ENCODE results near the gene REXO4.

The REXO4 gene

DNA sequence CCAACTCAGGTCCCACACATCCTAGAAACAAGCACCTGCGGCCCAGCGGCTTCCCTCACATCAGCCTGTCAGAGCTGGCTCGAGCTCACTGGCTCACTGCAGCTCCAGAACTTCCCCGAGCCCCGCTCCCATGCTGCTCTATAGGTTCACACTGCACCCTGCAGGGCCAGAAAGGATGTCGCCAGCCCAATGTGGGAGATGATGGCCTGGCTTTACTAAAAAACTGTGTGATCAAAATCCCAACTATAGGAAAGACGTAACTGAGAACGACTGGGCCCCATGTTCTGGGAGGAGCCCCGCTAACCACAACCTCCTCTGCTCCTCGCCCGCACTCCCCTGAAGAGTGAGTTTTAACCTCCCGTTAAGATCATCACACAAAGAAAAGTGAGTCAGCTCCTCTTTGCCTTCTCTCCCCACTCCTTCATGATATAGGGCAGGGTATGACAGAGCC is 46.5 kb downstream of the REXO4 start:
- Histone ChIP-seq H3K27ac (ENCODE audit: low read depth, low read length) (no peak overlapping the region), H3K9me3 (ENCODE audit: low read length) (no peaks in the 10 kb centered on the region), H3K4me1 (ENCODE audit: insufficient read depth, low read length) (peaks cover 56% of the 10 kb centered on the region), H3K9ac (ENCODE audit: low read length) (no peak overlapping the region), H3K36me3 (ENCODE audit: insufficient read depth, low read length) (peaks cover 30% of the 10 kb centered on the region), H3K27me3 (ENCODE audit: control insufficient read depth in 1 of 2, insufficient read depth in 2 of 2, low read length in 2 of 2) (no peaks in the 10 kb centered on the region), H3K4me3 (ENCODE audit: low read depth in 1 of 2, low read length in 2 of 2) (no peak overlapping the region)

GRCh38 chr9:133370685-133371084 is 47.1 kb downstream of the REXO4 start:
- peaks cover 56% of the 10 kb centered on the region for H3K4me1 ChIP-seq (ENCODE audit: insufficient read depth, low read length)
- no peak overlapping the region for H3K4me3 ChIP-seq (ENCODE audit: low read depth in 1 of 2, low read length in 2 of 2)
- no peak overlapping the region for H3K27ac ChIP-seq (ENCODE audit: low read depth, low read length)
- peaks cover 36% of the 10 kb centered on the region for H3K36me3 ChIP-seq (ENCODE audit: insufficient read depth, low read length)
- no peaks in the 10 kb centered on the region for H3K27me3 ChIP-seq (ENCODE audit: control insufficient read depth in 1 of 2, insufficient read depth in 2 of 2, low read length in 2 of 2)
- no peak overlapping the region for H3K9ac ChIP-seq (ENCODE audit: low read length)
- no peaks in the 10 kb centered on the region for H3K9me3 ChIP-seq (ENCODE audit: low read length)

DNA sequence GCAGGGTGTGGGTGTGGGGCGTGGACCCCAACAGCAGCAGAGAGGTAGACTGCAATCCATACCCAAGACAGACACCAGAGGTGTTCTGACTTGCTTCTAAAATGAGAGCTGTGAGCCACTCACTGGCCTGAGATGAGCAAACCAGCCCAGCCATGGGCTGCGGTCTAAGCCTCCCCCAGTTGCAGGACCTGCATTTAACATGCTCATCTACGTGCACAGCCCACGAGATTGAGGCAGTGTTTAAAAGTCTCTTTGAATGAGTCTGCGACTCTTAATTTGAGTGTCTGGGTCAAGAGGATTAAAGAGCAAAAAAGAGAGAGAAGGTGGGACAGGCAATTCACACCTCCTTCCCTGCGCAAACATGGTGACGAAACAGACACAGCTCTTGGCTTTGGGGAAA is 47.9 kb downstream of the REXO4 start:
- Histone ChIP-seq H3K27ac (ENCODE audit: low read depth, low read length) (no peak overlapping the region), H3K9me3 (ENCODE audit: low read length) (no peaks in the 10 kb centered on the region), H3K36me3 (ENCODE audit: insufficient read depth, low read length) (peaks cover 39% of the 10 kb centered on the region), H3K27me3 (ENCODE audit: control insufficient read depth in 1 of 2, insufficient read depth in 2 of 2, low read length in 2 of 2) (no peaks in the 10 kb centered on the region), H3K4me3 (ENCODE audit: low read depth in 1 of 2, low read length in 2 of 2) (no peak overlapping the region), H3K4me1 (ENCODE audit: insufficient read depth, low read length) (peaks cover 54% of the 10 kb centered on the region), H3K9ac (ENCODE audit: low read length) (no peak overlapping the region)

- Histone ChIP-seq H3K27ac (ENCODE audit: low read depth, low read length) (no peak overlapping the region), H3K9ac (ENCODE audit: low read length) (no peak overlapping the region), H3K27me3 (ENCODE audit: control insufficient read depth in 1 of 2, insufficient read depth in 2 of 2, low read length in 2 of 2) (no peaks in the 10 kb centered on the region), H3K9me3 (ENCODE audit: low read length) (no peaks in the 10 kb centered on the region), H3K4me1 (ENCODE audit: insufficient read depth, low read length) (peaks cover 49% of the 10 kb centered on the region), H3K4me3 (ENCODE audit: low read depth in 1 of 2, low read length in 2 of 2) (no peak overlapping the region), H3K36me3 (ENCODE audit: insufficient read depth, low read length) (peaks cover 39% of the 10 kb centered on the region)
Measured at GRCh38 chr9:133369422-133369821, 48.4 kb downstream of the REXO4 start.

DNA sequence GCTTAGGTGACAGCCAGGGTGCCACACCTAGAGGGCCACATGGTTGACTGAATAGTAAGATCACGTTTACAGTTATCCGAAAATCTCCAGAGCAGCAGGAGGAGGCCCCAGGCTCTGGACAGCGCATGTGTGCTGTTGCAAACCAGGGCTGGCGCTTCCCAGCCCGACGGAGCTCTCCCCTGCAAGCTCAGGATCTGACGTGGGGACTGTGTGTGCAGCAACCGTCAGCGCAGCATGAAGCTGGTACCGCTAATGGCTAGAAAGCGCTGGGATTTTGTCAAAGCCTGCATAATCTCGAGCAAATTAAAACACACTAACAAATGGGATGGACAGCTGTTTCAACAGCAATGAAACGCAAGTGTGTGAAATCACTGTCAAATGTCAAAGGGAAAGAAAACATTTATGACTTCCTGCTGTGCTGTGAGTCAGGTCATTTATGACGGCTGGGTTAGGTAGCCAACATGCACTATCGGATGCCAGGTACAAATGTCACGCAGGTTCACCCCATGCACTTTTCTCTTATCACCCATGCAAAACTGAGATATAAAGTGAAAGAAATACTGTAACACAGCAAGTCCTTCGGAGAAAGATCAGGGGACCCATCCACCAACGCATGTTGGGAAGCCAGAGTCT is 49.4 kb downstream of the REXO4 start:
- H3K9ac ChIP-seq (ENCODE audit: low read length), result no peak overlapping the region
- H3K9me3 ChIP-seq (ENCODE audit: low read length), result no peaks in the 10 kb centered on the region
- H3K4me3 ChIP-seq (ENCODE audit: low read depth in 1 of 2, low read length in 2 of 2), result no peak overlapping the region
- peaks cover 48% of the 10 kb centered on the region for H3K36me3 ChIP-seq (ENCODE audit: insufficient read depth, low read length)
- H3K27ac ChIP-seq (ENCODE audit: low read depth, low read length), result no peak overlapping the region
- peaks cover 49% of the 10 kb centered on the region for H3K4me1 ChIP-seq (ENCODE audit: insufficient read depth, low read length)
- no peaks in the 10 kb centered on the region for H3K27me3 ChIP-seq (ENCODE audit: control insufficient read depth in 1 of 2, insufficient read depth in 2 of 2, low read length in 2 of 2)

- peaks cover 47% of the 10 kb centered on the region for H3K4me1 ChIP-seq (ENCODE audit: insufficient read depth, low read length)
- no peaks in the 10 kb centered on the region for H3K27me3 ChIP-seq (ENCODE audit: control insufficient read depth in 1 of 2, insufficient read depth in 2 of 2, low read length in 2 of 2)
- H3K36me3 ChIP-seq (ENCODE audit: insufficient read depth, low read length), result peaks cover 49% of the 10 kb centered on the region
- no peaks in the 10 kb centered on the region for H3K9me3 ChIP-seq (ENCODE audit: low read length)
- no peak overlapping the region for H3K27ac ChIP-seq (ENCODE audit: low read depth, low read length)
- H3K9ac ChIP-seq (ENCODE audit: low read length), result no peak overlapping the region
- H3K4me3 ChIP-seq (ENCODE audit: low read depth in 1 of 2, low read length in 2 of 2), result no peak overlapping the region
Measured at GRCh38 chr9:133367778-133368177, 50.0 kb downstream of the REXO4 start.

GRCh38 chr9:133367221-133367620 is 50.6 kb downstream of the REXO4 start:
- H3K36me3 ChIP-seq (ENCODE audit: insufficient read depth, low read length), result peaks cover 51% of the 10 kb centered on the region
- no peak overlapping the region for H3K27ac ChIP-seq (ENCODE audit: low read depth, low read length)
- H3K4me1 ChIP-seq (ENCODE audit: insufficient read depth, low read length), result peaks cover 41% of the 10 kb centered on the region
- H3K9me3 ChIP-seq (ENCODE audit: low read length), result no peaks in the 10 kb centered on the region
- no peaks in the 10 kb centered on the region for H3K27me3 ChIP-seq (ENCODE audit: control insufficient read depth in 1 of 2, insufficient read depth in 2 of 2, low read length in 2 of 2)
- no peak overlapping the region for H3K4me3 ChIP-seq (ENCODE audit: low read depth in 1 of 2, low read length in 2 of 2)
- no peak overlapping the region for H3K9ac ChIP-seq (ENCODE audit: low read length)

GRCh38 chr9:133366435-133366834 is 51.4 kb downstream of the REXO4 start:
- no peak overlapping the region for H3K4me3 ChIP-seq (ENCODE audit: low read depth in 1 of 2, low read length in 2 of 2)
- H3K9ac ChIP-seq (ENCODE audit: low read length), result no peak overlapping the region
- peaks cover 33% of the 10 kb centered on the region for H3K4me1 ChIP-seq (ENCODE audit: insufficient read depth, low read length)
- H3K36me3 ChIP-seq (ENCODE audit: insufficient read depth, low read length), result peaks cover 59% of the 10 kb centered on the region
- H3K27ac ChIP-seq (ENCODE audit: low read depth, low read length), result no peak overlapping the region
- H3K9me3 ChIP-seq (ENCODE audit: low read length), result no peaks in the 10 kb centered on the region
- H3K27me3 ChIP-seq (ENCODE audit: control insufficient read depth in 1 of 2, insufficient read depth in 2 of 2, low read length in 2 of 2), result no peaks in the 10 kb centered on the region

- H3K27ac ChIP-seq (ENCODE audit: low read depth, low read length), result no peak overlapping the region
- H3K27me3 ChIP-seq (ENCODE audit: control insufficient read depth in 1 of 2, insufficient read depth in 2 of 2, low read length in 2 of 2), result no peaks in the 10 kb centered on the region
- H3K4me3 ChIP-seq (ENCODE audit: low read depth in 1 of 2, low read length in 2 of 2), result no peak overlapping the region
- H3K9me3 ChIP-seq (ENCODE audit: low read length), result no peaks in the 10 kb centered on the region
- no peak overlapping the region for H3K9ac ChIP-seq (ENCODE audit: low read length)
- peaks cover 7% of the 10 kb centered on the region for H3K4me1 ChIP-seq (ENCODE audit: insufficient read depth, low read length)
- H3K36me3 ChIP-seq (ENCODE audit: insufficient read depth, low read length), result peaks cover 55% of the 10 kb centered on the region
Measured at GRCh38 chr9:133362359-133363044, 55.3 kb downstream of the REXO4 start.

GRCh38 chr9:133361507-133362092 is 56.2 kb downstream of the REXO4 start:
- Histone ChIP-seq H3K36me3 (ENCODE audit: insufficient read depth, low read length) (peaks cover 48% of the 10 kb centered on the region), H3K27ac (ENCODE audit: low read depth, low read length) (no peak overlapping the region), H3K4me3 (ENCODE audit: low read depth in 1 of 2, low read length in 2 of 2) (no peak overlapping the region), H3K9me3 (ENCODE audit: low read length) (no peaks in the 10 kb centered on the region), H3K9ac (ENCODE audit: low read length) (no peak overlapping the region), H3K4me1 (ENCODE audit: insufficient read depth, low read length) (peaks cover 12% of the 10 kb centered on the region), H3K27me3 (ENCODE audit: control insufficient read depth in 1 of 2, insufficient read depth in 2 of 2, low read length in 2 of 2) (no peaks in the 10 kb centered on the region)

GRCh38 chr9:133360400-133361393 is 57.1 kb downstream of the REXO4 start:
- no peak overlapping the region for H3K27ac ChIP-seq (ENCODE audit: low read depth, low read length)
- no peaks in the 10 kb centered on the region for H3K27me3 ChIP-seq (ENCODE audit: control insufficient read depth in 1 of 2, insufficient read depth in 2 of 2, low read length in 2 of 2)
- H3K4me3 ChIP-seq (ENCODE audit: low read depth in 1 of 2, low read length in 2 of 2), result no peak overlapping the region
- H3K36me3 ChIP-seq (ENCODE audit: insufficient read depth, low read length), result peaks cover 39% of the 10 kb centered on the region
- H3K9me3 ChIP-seq (ENCODE audit: low read length), result no peaks in the 10 kb centered on the region
- no peak overlapping the region for H3K9ac ChIP-seq (ENCODE audit: low read length)
- peaks cover 13% of the 10 kb centered on the region for H3K4me1 ChIP-seq (ENCODE audit: insufficient read depth, low read length)
